22Rv1 (cell line): ENCODE measurements around the gene STOX2.

Experiments used
- ZFX ChIP-seq: fragments of 450-650 bp; IDR thresholded peaks from 2 replicates; pipeline ENCODE4 v1.6.1; 2017; ENCODE audit warnings: antibody characterized with exemption, borderline replicate concordance
- TF ChIP-seq, protein P1 (sequence below): fragments of 450-650 bp; IDR thresholded peaks from 2 replicates; pipeline ENCODE4 v1.5.1; 2017; ENCODE audit warnings: mild to moderate bottlenecking

DNA sequence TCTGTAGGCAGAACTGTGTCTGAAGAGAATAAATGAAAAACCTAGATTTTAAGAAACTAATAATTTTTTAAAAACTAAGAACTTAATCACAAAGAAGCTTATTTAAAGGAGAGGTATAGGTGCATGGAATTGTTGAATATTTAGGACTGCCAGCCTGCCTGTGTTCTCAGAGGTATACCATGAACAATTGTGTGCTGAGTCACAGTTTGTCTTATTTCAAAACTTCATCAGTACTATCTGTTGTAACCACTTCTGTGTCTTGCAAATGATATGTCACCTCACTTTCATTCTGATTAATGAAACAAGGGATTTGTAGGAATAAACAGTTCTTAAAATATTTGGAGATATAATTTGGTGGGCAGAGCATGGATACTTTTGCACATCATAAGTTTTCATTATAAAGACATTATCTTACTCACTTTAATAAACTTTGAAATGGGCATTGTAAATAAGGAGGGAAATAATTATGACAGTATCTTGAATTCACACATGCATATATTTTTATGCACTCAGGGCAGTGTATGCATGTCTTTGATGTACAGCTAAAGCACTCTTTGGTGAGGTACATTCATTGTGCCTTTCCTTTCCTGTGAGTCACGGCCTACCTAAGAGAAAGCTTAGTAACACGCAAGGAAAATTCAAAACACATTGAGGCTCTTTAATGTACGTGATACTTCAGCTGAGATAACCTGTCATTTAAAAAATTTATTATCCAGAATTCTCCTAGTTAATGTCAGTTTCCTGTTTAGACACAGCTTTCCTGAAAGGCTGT lies 31.7 kb downstream of the STOX2 start:
- TF ChIP-seq, protein P1, sequence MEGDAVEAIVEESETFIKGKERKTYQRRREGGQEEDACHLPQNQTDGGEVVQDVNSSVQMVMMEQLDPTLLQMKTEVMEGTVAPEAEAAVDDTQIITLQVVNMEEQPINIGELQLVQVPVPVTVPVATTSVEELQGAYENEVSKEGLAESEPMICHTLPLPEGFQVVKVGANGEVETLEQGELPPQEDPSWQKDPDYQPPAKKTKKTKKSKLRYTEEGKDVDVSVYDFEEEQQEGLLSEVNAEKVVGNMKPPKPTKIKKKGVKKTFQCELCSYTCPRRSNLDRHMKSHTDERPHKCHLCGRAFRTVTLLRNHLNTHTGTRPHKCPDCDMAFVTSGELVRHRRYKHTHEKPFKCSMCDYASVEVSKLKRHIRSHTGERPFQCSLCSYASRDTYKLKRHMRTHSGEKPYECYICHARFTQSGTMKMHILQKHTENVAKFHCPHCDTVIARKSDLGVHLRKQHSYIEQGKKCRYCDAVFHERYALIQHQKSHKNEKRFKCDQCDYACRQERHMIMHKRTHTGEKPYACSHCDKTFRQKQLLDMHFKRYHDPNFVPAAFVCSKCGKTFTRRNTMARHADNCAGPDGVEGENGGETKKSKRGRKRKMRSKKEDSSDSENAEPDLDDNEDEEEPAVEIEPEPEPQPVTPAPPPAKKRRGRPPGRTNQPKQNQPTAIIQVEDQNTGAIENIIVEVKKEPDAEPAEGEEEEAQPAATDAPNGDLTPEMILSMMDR, result no peak
- no peak for TF ChIP-seq ZFX
